NAMALWA (cell line): ENCODE results near the gene RPL14.
"Not testable (repeated sequence)": the region's sequence is repeated elsewhere in the genome, so short reads cannot be mapped to it uniquely, and the experiment has no call there.

Source experiments
- DNase-seq: peaks from one replicate; pipeline ENCODE4 v3.0.0-alpha.2; 2015; ENCODE audit warnings: low spot score

RPL14 gene

GRCh38 chr3:40456940-40457823 lies at the start of gene RPL14:
Gene RPL14, plus strand, starts transcription at chr3:40457339. Its CDS starts 133 bp downstream, at chr3:40457472.
- DNase-seq, result peak; percentile 97

GRCh38 chr3:40407611-40408010 lies 49.5 kb upstream of the RPL14 start:
- DNase-seq, result no peak

DNA sequence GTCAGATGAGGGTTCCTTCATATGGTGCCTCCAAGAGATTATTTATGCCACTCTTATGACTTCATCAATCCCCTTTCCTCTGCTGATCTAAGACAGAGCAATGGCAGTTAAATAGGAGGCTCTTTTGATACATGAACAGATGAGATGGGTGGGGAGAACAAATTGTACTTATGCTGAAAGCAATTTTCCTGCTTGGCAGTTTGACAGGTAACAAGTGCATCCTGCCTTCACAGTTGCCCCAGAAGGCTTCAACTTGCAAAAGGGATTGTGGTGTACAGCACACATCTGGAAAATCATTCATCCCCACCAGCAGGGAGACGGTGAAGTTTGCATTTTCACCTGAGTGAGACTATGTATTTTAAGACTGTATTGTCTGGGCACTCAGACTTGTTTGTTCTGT lies 42.9 kb upstream of the RPL14 start:
- DNase-seq, result no peak

DNA sequence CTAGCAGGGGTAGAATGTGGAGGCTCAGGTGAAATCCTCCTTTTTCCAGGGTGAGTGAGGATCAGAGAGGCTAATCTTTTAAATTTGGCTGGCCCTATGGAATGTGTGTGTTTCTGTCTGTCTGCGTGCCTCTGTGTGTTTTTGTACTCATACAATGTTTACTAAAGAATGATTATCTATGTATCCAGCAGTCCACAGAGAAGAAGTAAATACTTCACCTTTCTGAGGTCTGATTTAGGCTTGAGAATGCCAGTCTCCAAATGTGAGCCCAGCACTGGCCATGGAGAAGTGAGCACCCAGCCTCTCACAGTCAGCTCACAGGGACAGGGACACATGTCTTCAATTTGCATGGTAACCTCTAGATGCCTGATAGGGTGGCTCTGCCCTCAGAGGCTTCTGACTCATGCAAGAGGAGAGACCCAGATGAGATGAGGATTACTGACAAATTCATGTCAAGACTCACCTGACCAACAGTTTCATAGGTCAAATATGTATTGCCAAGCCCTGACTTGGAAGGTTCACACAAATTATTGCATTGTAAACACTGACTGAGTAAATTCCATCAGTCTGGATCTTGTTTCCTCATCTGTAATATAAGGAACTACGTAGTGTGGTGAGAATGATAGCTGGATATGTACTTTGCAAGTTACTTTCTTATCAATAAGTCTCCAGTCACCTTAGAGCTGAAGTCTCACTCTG lies 39.1 kb upstream of the RPL14 start:
- no peak for DNase-seq

DNA sequence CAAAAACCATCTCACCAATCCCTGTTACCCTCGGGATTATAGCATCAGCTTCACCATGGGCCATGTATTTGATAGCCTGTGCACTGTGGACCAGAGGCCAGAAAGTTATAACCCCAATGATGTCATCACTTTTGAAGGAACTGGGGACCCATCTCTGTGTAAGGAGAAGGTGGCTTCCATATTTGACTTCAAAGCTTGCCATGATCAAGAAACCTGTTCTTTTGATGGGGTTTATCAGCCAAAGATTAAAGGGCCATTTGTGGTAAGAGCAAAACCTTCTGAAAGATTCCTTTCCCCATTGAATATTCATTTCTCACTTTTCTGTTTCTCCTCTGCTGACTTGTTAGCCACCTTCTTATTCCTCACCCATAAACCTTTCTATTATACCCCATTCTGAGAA lies 34.3 kb upstream of the RPL14 start:
- DNase-seq, result no peak

- DNase-seq, result no peak
These were observed 30.0 kb upstream of the RPL14 start for GRCh38 chr3:40427045-40427669.

GRCh38 chr3:40432793-40433192 lies 24.3 kb upstream of the RPL14 start:
- no peak for DNase-seq

GRCh38 chr3:40437889-40438288 lies 19.2 kb upstream of the RPL14 start:
- no peak for DNase-seq

DNA sequence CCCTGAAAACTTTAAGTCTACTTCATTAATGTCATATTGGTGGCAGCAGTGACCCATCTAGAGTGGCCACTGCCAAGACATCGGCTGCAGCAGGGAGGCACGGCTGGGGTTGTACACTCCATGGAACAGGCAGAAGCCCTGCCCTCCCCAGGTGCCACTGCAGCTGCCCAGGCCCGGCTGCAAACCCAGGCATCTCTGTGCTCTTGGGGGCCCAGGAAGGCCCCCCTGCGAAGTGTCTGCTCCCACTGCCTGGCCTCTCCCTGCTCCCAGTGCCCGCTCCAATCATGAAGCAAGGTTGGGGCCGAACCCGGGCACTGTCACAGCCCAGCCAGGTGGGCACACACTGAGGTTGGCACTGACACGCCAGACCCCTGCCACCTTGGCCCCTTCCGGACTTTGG lies 12.1 kb upstream of the RPL14 start:
- DNase-seq, result no peak

DNA sequence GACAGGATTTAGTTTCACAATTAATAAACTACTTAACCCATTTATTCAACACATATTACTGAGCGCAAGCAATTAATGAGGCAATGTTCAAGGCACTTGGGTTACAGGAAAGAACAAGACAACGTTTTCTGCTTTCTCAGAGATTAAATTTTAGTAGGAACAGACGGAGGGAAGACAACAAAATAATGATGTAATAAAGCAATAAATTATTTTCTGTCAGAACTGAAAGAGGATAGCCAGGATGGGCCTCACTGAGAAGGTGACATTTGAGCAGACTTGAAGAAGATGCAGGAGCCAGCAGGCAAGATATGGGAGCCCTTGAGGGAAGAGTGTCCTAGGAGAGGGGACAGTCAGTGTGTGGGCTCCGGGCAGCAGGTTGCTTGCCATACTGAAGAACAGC lies 11.3 kb upstream of the RPL14 start:
- no peak for DNase-seq

GRCh38 chr3:40450438-40450837 lies 6.7 kb upstream of the RPL14 start:
- DNase-seq, result no peak

- DNase-seq, result no peak
These were observed 5.6 kb upstream of the RPL14 start for GRCh38 chr3:40451551-40451950.

DNA sequence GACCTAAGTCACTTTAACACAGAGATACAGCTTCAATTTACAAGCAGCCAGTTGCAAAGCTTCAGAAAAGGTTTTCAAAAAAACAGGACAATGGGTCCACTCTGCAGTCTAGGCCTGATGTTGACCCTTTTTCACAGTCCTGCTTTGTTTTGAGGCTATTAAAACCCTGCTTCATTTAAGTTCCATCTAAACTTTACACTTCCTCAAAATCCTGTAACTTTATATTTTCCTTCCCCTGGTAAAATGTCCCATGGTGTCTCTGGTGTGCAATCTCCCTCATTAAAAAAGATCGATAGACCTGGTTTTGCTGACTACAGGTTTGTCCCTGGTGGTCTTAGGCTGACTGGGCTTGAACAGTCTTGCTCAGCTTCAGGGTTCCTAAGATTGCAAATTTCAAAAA lies 5.1 kb upstream of the RPL14 start:
- DNase-seq, result no peak

DNA sequence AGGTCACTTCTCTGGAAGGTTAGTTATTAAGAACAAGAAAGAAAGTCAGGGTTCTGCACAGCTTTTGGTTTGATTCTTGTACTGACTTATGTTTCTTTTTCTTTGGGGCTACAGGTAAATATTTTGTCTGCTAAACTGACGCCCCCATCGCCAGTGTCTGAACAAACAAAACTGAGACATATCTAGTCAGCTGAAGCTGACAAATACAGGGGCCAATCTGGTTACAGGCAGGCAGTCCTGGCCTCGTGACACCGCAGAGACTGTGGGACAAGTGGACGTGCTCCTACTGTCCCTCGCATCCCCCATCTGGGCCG lies 4.6 kb upstream of the RPL14 start:
- DNase-seq, result no peak

- DNase-seq, result peak; percentile 99
These were observed 4.0 kb upstream of the RPL14 start for GRCh38 chr3:40452876-40453730.

- DNase-seq, result no peak
These were observed 3.2 kb upstream of the RPL14 start for GRCh38 chr3:40453933-40454332.

DNA sequence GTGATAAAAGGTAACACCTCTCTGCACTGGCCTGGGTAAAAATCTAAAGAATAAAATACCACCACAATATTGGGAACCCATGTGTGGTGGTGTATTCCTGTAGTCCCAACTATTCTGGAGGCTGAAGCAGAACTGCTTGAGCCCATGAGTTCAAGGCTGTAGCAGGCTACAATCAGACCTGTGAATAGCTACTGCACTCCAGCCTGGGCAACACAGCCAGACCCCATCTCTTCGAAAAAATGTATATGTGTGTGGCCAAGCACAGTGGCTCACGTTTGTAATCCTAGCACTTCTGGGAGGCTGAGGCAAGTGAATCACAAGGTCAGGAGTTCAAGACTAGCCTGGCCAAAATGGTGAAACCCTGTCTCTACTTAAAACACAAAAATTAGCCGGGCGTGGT lies 1.8 kb upstream of the RPL14 start:
- no peak for DNase-seq

GRCh38 chr3:40456279-40456939 lies 730 bp upstream of the RPL14 start:
- no peak for DNase-seq

DNA sequence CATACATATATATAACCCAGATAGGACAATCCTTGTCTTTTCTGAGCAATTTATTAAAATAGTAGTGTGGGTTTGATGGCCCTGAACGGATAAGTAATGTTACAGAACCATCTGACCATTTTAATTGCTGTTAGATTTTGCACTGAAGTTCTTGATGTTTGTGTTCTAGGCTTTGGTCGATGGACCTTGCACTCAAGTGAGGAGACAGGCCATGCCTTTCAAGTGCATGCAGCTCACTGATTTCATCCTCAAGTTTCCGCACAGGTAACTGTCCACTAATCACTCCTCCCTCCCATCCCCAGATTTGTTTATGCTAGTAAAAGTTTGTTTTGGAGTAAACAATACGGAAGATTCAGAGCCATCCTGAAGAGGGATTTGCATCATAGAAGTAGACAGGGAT lies 1.3 kb downstream of the RPL14 start:
- DNase-seq, result no peak

- DNase-seq, result not testable (repeated sequence)
These were observed 3.3 kb downstream of the RPL14 start for GRCh38 chr3:40460481-40460880.

GRCh38 chr3:40461161-40461560 lies 4.0 kb downstream of the RPL14 start:
- no peak for DNase-seq

GRCh38 chr3:40462838-40463237 lies 5.7 kb downstream of the RPL14 start:
- not testable (repeated sequence) for DNase-seq
